Mesendoderm (in vitro differentiated cells): ENCODE data around the gene GPR45.

Experiments
- DNase-seq: peaks from one replicate; pipeline ENCODE4 v3.0.0; 2013
- H2AK5ac ChIP-seq: 2 replicates; pipeline ENCODE4 v1.6.1; 2013; ENCODE audit warnings: low read length, inconsistent platforms
- H2BK120ac ChIP-seq: 2 replicates; pipeline ENCODE4 v1.6.1; 2013; ENCODE audit warnings: low read depth, mild to moderate bottlenecking, low read length, moderate library complexity, mixed read lengths
- H2BK15ac ChIP-seq: replicated peaks from 2 replicates; pipeline ENCODE4 v1.6.1; 2013; ENCODE audit warnings: low read depth, mild to moderate bottlenecking, moderate library complexity
- H2BK5ac ChIP-seq: 2 replicates; pipeline ENCODE4 v1.6.1; 2013; ENCODE audit warnings: low read length, inconsistent platforms
- H3K18ac ChIP-seq: 2 replicates; pipeline ENCODE4 v1.6.1; 2013; ENCODE audit warnings: mild to moderate bottlenecking, low read length, mixed read lengths
- H3K23ac ChIP-seq: one replicate; pipeline ENCODE4 v1.6.1; 2013; ENCODE audit warnings: low read length
- H3K27ac ChIP-seq: 2 replicates; pipeline ENCODE4 v1.5.1; 2013; ENCODE audit warnings: low read depth, mild to moderate bottlenecking, inconsistent platforms, low read length, moderate library complexity
- H3K27me3 ChIP-seq: 2 replicates; pipeline ENCODE4 v1.6.1; 2013; ENCODE audit warnings: low read length, control low read depth, mild to moderate bottlenecking, inconsistent platforms; ENCODE audit not compliant: insufficient read depth, poor library complexity
- H3K36me3 ChIP-seq: 2 replicates; pipeline ENCODE4 v1.6.1; 2013; ENCODE audit warnings: low read length, inconsistent platforms; ENCODE audit not compliant: control insufficient read depth, insufficient read depth
- H3K4ac ChIP-seq: one replicate; pipeline ENCODE4 v1.6.1; 2013; ENCODE audit warnings: low read depth, mild to moderate bottlenecking, low read length, moderate library complexity
- H3K4me1 ChIP-seq: 2 replicates; pipeline ENCODE4 v1.6.1; 2013; ENCODE audit warnings: low read depth, low read length, inconsistent platforms; ENCODE audit not compliant: control insufficient read depth
- H3K4me2 ChIP-seq: 2 replicates; pipeline ENCODE4 v1.6.1; 2013; ENCODE audit warnings: low read length
- H3K4me3 ChIP-seq: 2 replicates; pipeline ENCODE4 v1.5.1; 2013; ENCODE audit warnings: mild to moderate bottlenecking, low read length
- H3K56ac ChIP-seq: one replicate; pipeline ENCODE4 v1.6.1; 2013; ENCODE audit warnings: low read length
- H3K79me1 ChIP-seq: 2 replicates; pipeline ENCODE4 v1.6.1; 2013; ENCODE audit warnings: low read length, inconsistent platforms
- H3K79me2 ChIP-seq: 2 replicates; pipeline ENCODE4 v1.6.1; 2013; ENCODE audit warnings: mild to moderate bottlenecking, low read length; ENCODE audit not compliant: control insufficient read depth, insufficient read depth
- H3K9ac ChIP-seq: 2 replicates; pipeline ENCODE4 v1.6.1; 2013; ENCODE audit warnings: low read length, inconsistent platforms
- H4K5ac ChIP-seq: one replicate; pipeline ENCODE4 v1.6.1; 2013; ENCODE audit warnings: low read length
- H4K8ac ChIP-seq: one replicate; pipeline ENCODE4 v1.6.1; 2013; ENCODE audit warnings: low read depth, mild to moderate bottlenecking, control low read depth, low read length, moderate library complexity
- WGBS: extraction: QIAGEN DNeasy Blood & Tissue Kit; methylation state at CpG from one replicate; pipeline ENCODE4 v1.1.7; 2013; ENCODE audit warnings: low lambda C conversion rate, missing lambda C conversion rate; ENCODE audit not compliant: insufficient coverage; ENCODE audit errors: extremely low coverage; 5-methylcytosine and 5-hydroxymethylcytosine counted together

Gene GPR45

DNA sequence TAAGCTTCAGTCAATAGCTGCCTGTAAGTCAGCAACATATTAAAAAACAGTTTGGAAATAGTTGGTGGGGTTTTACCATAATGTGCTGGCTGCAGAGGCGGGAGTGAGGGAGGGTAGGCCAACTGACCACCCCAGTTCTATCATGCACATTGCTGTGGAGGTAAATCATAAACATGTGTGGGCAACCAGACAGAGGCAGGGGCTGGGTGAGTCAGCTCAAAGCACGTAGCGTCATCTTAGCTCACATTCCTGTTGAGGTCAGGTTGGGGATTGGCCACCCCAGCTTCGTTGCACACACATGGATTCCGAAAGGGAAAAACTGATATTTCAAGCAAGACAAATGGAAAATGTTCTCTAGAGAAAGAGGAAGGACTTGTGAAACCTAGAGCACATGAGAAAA lies 19.5 kb downstream of the GPR45 start:
- Histone ChIP-seq H3K79me2 (no peaks in the 10 kb centered on the region), H3K18ac (no peak overlapping the region), H3K4me1 (no peaks in the 10 kb centered on the region), H3K36me3 (no peaks in the 10 kb centered on the region), H4K8ac (no peak overlapping the region), H2BK5ac (no peak overlapping the region), H2BK120ac (no peak overlapping the region), H3K9ac (no peak overlapping the region), H4K5ac (no peak overlapping the region), H3K79me1 (no peaks in the 10 kb centered on the region), H3K4me3 (no peak overlapping the region), H3K27me3 (no peaks in the 10 kb centered on the region), H2AK5ac (no peak overlapping the region), H2BK15ac (no peak overlapping the region), H3K4ac (no peak overlapping the region), H3K4me2 (no peak overlapping the region), H3K23ac (no peak overlapping the region), H3K27ac (no peak overlapping the region), H3K56ac (no peak overlapping the region)
- no CpG with 5 or more reads among the region's 5 CpGs for WGBS
- DNase-seq: no peak

DNA sequence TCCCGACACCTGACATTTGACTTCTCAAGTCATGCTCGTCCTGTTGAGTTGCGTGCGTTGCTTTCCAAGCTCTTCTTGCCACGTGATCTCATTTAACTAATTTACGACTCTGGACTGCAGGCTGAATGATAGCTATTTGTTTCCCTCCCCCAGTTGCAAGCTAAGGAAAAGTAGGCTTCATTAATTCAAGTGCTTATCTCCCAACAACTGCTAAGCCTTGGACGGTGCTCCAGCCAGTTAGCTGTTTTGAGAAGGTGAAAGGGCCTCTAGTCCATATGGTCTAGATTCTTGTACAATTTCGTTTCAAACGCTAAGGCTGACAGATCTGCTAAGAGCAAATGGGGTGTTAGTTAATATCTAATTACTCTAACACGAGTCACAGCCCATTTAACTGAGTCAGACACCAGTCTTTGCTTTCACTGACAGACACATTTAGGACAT lies 21.1 kb downstream of the GPR45 start:
- no peaks in the 10 kb centered on the region for H3K36me3 ChIP-seq
- H3K23ac ChIP-seq: no peak overlapping the region
- no peak overlapping the region for H3K9ac ChIP-seq
- no peak overlapping the region for H4K5ac ChIP-seq
- no peak overlapping the region for H2AK5ac ChIP-seq
- WGBS: no CpG with 5 or more reads among the region's 10 CpGs
- H4K8ac ChIP-seq: no peak overlapping the region
- H3K27me3 ChIP-seq: no peaks in the 10 kb centered on the region
- no peak overlapping the region for H3K18ac ChIP-seq
- DNase-seq: peak; percentile 29
- H3K79me1 ChIP-seq: no peaks in the 10 kb centered on the region
- no peak overlapping the region for H3K4me3 ChIP-seq
- no peak overlapping the region for H3K56ac ChIP-seq
- no peak overlapping the region for H3K4ac ChIP-seq
- H3K27ac ChIP-seq: no peak overlapping the region
- no peak overlapping the region for H2BK15ac ChIP-seq
- H3K79me2 ChIP-seq: no peaks in the 10 kb centered on the region
- no peak overlapping the region for H2BK5ac ChIP-seq
- no peak overlapping the region for H2BK120ac ChIP-seq
- H3K4me2 ChIP-seq: no peak overlapping the region
- H3K4me1 ChIP-seq: no peaks in the 10 kb centered on the region

GRCh38 chr2:105269426-105269825 lies 27.9 kb downstream of the GPR45 start:
- Histone ChIP-seq H3K23ac (no peak overlapping the region), H3K27ac (no peak overlapping the region)
- no peak for DNase-seq

DNA sequence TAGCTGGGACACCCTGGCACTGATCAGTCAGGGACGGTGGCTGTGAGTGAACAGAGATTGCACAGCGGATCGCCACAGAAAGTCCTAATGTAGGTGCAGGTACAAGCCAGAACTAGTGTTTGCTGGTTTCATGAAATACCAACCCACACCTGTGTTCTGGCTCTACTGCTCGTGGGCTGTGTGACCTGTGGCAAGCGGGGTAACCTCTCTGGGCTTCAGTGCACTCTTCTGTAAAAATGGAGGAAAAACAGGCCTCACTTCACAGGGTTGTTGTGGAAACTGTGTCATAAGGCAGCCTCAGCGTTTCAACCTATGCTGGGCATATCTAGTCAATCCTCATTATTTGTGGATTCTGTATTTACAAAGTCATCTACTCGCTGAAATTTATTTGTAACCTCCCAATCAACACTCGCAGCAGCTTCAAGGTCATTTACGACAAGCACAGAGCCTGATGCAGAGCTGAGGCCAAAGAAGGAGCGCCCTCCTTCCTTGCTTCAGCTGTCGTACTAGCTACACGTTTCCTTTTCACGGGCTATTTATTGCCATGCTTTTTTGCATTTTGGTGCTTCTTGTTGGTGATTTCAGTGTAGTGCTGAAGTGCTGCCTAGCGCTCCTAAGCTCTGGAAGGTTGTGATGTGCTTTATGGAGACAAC lies 30.0 kb downstream of the GPR45 start:
- H3K4me2 ChIP-seq: no peak overlapping the region
- no peaks in the 10 kb centered on the region for H3K36me3 ChIP-seq
- no peak for DNase-seq
- H3K27ac ChIP-seq: no peak overlapping the region
- H3K23ac ChIP-seq: no peak overlapping the region
- no peak overlapping the region for H2BK120ac ChIP-seq
- H2BK5ac ChIP-seq: no peak overlapping the region
- no peak overlapping the region for H3K4ac ChIP-seq
- no peak overlapping the region for H3K9ac ChIP-seq
- H3K4me3 ChIP-seq: no peak overlapping the region
- H3K79me2 ChIP-seq: no peaks in the 10 kb centered on the region
- no peak overlapping the region for H3K56ac ChIP-seq
- no peak overlapping the region for H4K8ac ChIP-seq
- H3K18ac ChIP-seq: no peak overlapping the region
- H3K4me1 ChIP-seq: no peaks in the 10 kb centered on the region
- H3K27me3 ChIP-seq: no peaks in the 10 kb centered on the region
- no peak overlapping the region for H2BK15ac ChIP-seq
- no peak overlapping the region for H2AK5ac ChIP-seq
- no CpG with 5 or more reads among the region's 14 CpGs for WGBS
- H4K5ac ChIP-seq: no peak overlapping the region
- H3K79me1 ChIP-seq: no peaks in the 10 kb centered on the region

More at GRCh38 chr2:105269426-105269825, 27.9 kb downstream of the GPR45 start:
- Histone ChIP-seq H4K5ac (no peak overlapping the region), H4K8ac (no peak overlapping the region), H3K4me3 (no peak overlapping the region), H2AK5ac (no peak overlapping the region), H3K79me2 (no peaks in the 10 kb centered on the region), H3K36me3 (no peaks in the 10 kb centered on the region), H3K56ac (no peak overlapping the region), H2BK120ac (no peak overlapping the region), H2BK15ac (no peak overlapping the region), H3K4me1 (no peaks in the 10 kb centered on the region), H3K18ac (no peak overlapping the region), H3K79me1 (no peaks in the 10 kb centered on the region), H3K9ac (no peak overlapping the region), H3K27me3 (no peaks in the 10 kb centered on the region), H2BK5ac (no peak overlapping the region), H3K4ac (no peak overlapping the region), H3K4me2 (no peak overlapping the region)
- WGBS: no CpG with 5 or more reads among the region's 21 CpGs

DNA sequence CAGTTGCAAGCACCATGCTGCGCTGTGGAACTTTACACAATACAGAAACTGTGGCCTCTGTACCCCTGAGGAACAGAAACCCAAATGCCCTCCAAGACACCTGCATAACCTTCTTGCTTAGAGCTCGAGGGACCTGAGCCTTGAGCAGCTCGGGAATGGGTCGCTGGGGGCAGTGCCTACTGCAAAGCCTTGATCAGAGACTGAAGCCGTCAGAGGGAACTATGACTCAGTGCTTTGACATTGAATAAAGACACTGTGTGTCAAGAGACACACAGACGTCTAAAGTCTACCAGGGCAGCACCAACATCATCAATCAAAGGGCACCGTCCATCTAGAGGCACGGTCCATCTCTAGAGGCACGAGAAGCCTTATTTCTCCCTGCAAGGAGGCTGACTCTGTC lies 30.6 kb downstream of the GPR45 start:
- Histone ChIP-seq H2BK15ac (no peak overlapping the region), H3K36me3 (no peaks in the 10 kb centered on the region)
- DNase-seq: no peak

DNA sequence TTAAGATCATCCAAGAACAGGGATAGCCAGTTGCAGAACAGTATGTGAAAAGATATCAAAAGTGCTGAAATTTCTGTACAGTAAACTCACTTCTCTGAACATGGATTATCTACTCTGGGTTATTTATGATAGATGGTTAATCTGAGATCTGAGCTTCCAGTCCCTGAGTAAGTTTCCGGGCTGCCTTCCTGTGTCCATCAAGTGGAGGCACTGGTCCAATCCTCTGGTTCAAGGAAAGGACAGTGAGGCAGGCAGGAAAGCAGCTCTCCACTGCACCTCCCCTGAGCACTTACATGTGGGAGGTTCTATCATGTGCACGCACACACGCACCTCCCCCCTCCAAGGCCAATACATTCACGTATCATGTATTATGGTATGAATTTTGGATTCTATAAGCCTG lies 32.5 kb downstream of the GPR45 start:
- no peak overlapping the region for H3K4me2 ChIP-seq
- H3K4me3 ChIP-seq: no peak overlapping the region
- H3K56ac ChIP-seq: no peak overlapping the region
- H3K23ac ChIP-seq: no peak overlapping the region
- no peaks in the 10 kb centered on the region for H3K36me3 ChIP-seq
- H4K5ac ChIP-seq: no peak overlapping the region
- H3K79me2 ChIP-seq: no peaks in the 10 kb centered on the region
- H3K4ac ChIP-seq: no peak overlapping the region
- no peak overlapping the region for H2BK15ac ChIP-seq
- no peaks in the 10 kb centered on the region for H3K79me1 ChIP-seq
- WGBS: no CpG with 5 or more reads among the region's 4 CpGs
- no peaks in the 10 kb centered on the region for H3K27me3 ChIP-seq
- no peaks in the 10 kb centered on the region for H3K4me1 ChIP-seq
- no peak for DNase-seq
- H3K9ac ChIP-seq: no peak overlapping the region
- H2AK5ac ChIP-seq: no peak overlapping the region
- H4K8ac ChIP-seq: no peak overlapping the region
- H3K27ac ChIP-seq: no peak overlapping the region
- no peak overlapping the region for H2BK120ac ChIP-seq
- H2BK5ac ChIP-seq: no peak overlapping the region
- H3K18ac ChIP-seq: no peak overlapping the region

More for the DNA sequence above, 30.6 kb downstream of the GPR45 start:
- no CpG with 5 or more reads among the region's 9 CpGs for WGBS
- H3K56ac ChIP-seq: no peak overlapping the region
- no peaks in the 10 kb centered on the region for H3K27me3 ChIP-seq
- H3K79me2 ChIP-seq: no peaks in the 10 kb centered on the region
- no peak overlapping the region for H3K27ac ChIP-seq
- no peak overlapping the region for H2AK5ac ChIP-seq
- H3K23ac ChIP-seq: no peak overlapping the region
- H4K8ac ChIP-seq: no peak overlapping the region
- H3K4me2 ChIP-seq: no peak overlapping the region
- H3K18ac ChIP-seq: no peak overlapping the region
- H3K4me1 ChIP-seq: no peaks in the 10 kb centered on the region
- H3K4me3 ChIP-seq: no peak overlapping the region
- no peak overlapping the region for H2BK120ac ChIP-seq
- no peak overlapping the region for H3K9ac ChIP-seq
- H4K5ac ChIP-seq: no peak overlapping the region
- H3K4ac ChIP-seq: no peak overlapping the region
- no peaks in the 10 kb centered on the region for H3K79me1 ChIP-seq
- H2BK5ac ChIP-seq: no peak overlapping the region
